ENCODE measurements around the gene MYO5B.

MYO5B gene

DNA sequence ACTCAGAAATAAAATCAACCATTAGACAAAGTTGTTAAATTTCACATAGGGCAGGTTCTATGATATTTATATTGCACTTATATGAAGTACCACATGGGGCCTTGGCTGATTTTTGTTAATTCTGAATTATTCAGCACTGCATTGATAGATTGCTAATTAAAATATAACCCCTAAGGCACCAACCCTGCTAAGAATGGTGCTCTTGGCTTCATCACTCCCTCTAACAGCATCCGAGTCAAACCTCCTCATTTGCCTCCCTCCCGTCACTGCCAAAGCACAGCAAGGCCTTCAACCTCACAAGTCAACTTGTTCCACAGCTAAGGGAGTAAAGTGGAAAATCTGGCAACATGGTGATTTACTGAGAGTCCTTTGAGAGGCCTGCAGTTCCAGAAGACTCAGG, 27.0 kb downstream of the MYO5B start:
- no peak overlapping the region for H3K4me3 ChIP-seq (ENCODE audit: low read depth, low read length)
- DNase-seq (ENCODE audit: low read depth, low spot score): no peak
- TF ChIP-seq, protein P1, sequence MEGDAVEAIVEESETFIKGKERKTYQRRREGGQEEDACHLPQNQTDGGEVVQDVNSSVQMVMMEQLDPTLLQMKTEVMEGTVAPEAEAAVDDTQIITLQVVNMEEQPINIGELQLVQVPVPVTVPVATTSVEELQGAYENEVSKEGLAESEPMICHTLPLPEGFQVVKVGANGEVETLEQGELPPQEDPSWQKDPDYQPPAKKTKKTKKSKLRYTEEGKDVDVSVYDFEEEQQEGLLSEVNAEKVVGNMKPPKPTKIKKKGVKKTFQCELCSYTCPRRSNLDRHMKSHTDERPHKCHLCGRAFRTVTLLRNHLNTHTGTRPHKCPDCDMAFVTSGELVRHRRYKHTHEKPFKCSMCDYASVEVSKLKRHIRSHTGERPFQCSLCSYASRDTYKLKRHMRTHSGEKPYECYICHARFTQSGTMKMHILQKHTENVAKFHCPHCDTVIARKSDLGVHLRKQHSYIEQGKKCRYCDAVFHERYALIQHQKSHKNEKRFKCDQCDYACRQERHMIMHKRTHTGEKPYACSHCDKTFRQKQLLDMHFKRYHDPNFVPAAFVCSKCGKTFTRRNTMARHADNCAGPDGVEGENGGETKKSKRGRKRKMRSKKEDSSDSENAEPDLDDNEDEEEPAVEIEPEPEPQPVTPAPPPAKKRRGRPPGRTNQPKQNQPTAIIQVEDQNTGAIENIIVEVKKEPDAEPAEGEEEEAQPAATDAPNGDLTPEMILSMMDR (IDR thresholded peaks at IDR 0.05; ENCODE audit: low read depth, low read length): no peak
- in situ Hi-C loops (cut with HindIII; ENCODE audit: low sequenced_read_pairs): no loop called here

GRCh38 chr18:50166901-50167300, 28.0 kb downstream of the MYO5B start:
- no peak for DNase-seq (ENCODE audit: low read depth, low spot score)
- no peak overlapping the region for H3K4me3 ChIP-seq (ENCODE audit: low read depth, low read length)
- TF ChIP-seq, protein P1 (IDR thresholded peaks at IDR 0.05; ENCODE audit: low read depth, low read length): no peak
- in situ Hi-C loops (cut with HindIII; ENCODE audit: low sequenced_read_pairs): no loop called here

DNA sequence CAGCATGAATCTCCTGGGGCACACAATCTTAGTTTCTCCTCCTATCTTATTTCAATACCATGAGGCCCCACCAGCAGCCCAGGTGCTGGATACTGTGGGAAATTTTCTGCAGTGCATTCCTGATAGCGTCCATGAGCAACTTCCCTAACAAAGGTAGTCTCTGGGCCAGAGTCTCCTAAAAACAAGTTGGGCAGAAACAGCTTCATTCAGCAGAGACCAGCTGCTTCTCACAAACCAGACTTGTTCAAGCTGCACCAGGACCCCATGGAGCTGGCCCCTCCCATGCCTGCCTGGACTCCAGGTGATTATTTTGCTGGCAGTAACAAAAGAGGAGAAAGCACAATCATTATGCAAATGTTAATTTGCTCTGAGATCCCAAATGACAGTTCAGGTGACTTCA, 31.4 kb downstream of the MYO5B start:
- in situ Hi-C loops (cut with HindIII; ENCODE audit: low sequenced_read_pairs): no loop called here
- no peak overlapping the region for H3K4me3 ChIP-seq (ENCODE audit: low read depth, low read length)
- no peak for DNase-seq (ENCODE audit: low read depth, low spot score)

GRCh38 chr18:50162486-50163304, 32.3 kb downstream of the MYO5B start:
- TF ChIP-seq, protein P1 (IDR thresholded peaks at IDR 0.05; ENCODE audit: low read depth, low read length): no peak
- DNase-seq (ENCODE audit: low read depth, low spot score): no peak
- H3K4me3 ChIP-seq (ENCODE audit: low read depth, low read length): no peak overlapping the region
- in situ Hi-C loops (cut with HindIII; ENCODE audit: low sequenced_read_pairs): no loop called here

More for the DNA sequence above, 31.4 kb downstream of the MYO5B start:
- TF ChIP-seq, protein P1 (IDR thresholded peaks at IDR 0.05; ENCODE audit: low read depth, low read length): no peak

DNA sequence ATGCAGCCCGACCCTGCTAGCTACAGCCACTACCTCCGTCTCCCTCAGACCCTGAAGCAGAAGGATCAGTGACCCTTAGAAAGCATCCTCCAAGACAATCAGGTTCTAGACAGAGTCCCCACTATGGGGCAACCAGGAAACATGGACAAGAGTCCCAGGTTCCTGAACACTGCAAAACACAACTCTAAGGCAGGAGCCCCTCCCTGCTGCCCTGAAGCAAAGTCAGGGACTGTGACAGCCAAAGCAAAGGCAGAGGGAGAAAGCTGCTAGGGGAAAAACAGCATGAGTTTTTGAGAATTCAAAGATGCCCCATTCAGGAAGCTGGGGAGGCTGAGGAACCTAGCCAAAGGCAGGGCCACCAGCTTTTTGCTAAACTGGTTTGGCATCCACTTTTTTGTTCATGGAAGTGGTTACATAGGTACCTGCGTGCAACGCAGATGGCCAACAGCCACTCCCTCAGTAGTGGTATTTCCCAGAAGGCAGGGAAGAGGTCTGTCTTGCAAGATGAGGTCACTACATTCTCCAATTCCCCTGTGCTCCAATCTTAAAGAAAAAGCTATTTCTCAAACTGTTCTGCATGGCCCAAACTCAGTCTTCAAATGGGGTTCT, 33.2 kb downstream of the MYO5B start:
- H3K4me3 ChIP-seq (ENCODE audit: low read depth, low read length): no peak overlapping the region
- in situ Hi-C loops (cut with HindIII; ENCODE audit: low sequenced_read_pairs): no loop called here
- TF ChIP-seq, protein P1 (IDR thresholded peaks at IDR 0.05; ENCODE audit: low read depth, low read length): no peak
- DNase-seq (ENCODE audit: low read depth, low spot score): no peak

DNA sequence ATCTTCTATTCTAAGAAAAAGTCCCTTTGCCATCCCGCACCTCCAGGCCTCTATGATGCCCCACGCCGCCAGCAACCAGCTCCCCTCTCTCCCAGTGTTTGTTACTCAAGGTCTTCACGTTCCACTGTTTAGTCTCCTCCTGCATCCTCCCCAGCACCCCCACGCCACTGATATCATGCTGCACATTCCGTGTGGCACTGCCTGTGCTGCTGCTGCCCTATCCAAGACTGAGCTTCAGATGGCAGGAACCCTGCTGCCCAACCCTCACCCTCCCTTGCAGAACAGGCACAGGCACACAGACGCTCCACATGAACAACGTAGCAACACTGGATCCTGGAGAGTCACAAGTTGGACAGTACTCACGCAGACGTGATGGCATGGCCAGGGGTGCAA, 35.3 kb downstream of the MYO5B start:
- H3K4me3 ChIP-seq (ENCODE audit: low read depth, low read length): no peak overlapping the region
- in situ Hi-C loops (cut with HindIII; ENCODE audit: low sequenced_read_pairs): no loop called here
- TF ChIP-seq, protein P1 (IDR thresholded peaks at IDR 0.05; ENCODE audit: low read depth, low read length): no peak
- DNase-seq (ENCODE audit: low read depth, low spot score): no peak

Data from astrocyte of the spinal cord (primary cell).